ENCODE measurements around the gene CDH13. TPM values are rescaled to one million over a fixed set of nuclear protein-coding genes. Genes with fewer than 3 reads are reported as not detected.

The CDH13 gene
- total RNA-seq, 1 donor from 2014 or later = 45.1 TPM

DNA sequence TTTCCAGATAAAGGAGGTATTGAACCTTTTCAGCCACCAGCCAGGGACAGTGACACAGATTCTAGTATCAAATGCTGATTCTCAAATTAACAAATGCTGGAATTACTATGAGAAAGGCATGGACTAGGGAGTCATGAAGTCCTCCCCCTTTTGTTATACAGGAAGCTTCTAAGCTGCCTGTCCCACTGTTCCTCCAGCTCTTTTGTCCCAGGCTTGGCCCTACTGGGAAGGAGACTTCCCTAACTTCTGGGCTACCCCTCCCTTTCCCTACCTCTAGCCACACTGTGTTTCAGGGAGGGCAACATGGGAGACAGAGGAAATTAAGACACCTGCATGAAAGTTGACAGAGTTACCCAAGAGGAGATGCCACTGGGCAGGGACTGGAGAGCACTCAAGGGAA, 192.5 kb downstream of the CDH13 start:
- Mint-ChIP-seq H3K27ac (ENCODE audit: unreplicated experiment) (no peak overlapping the region), H3K9me3 (ENCODE audit: low read depth) (peaks cover 4% of the 10 kb centered on the region), H3K4me3 (ENCODE audit: unreplicated experiment) (no peak overlapping the region), H3K27me3 (ENCODE audit: low read depth) (no peaks in the 10 kb centered on the region), H3K4me1 (ENCODE audit: low read depth) (no peaks in the 10 kb centered on the region), H3K36me3 (ENCODE audit: low read depth) (no peaks in the 10 kb centered on the region)
- no peak for DNase-seq (ENCODE audit: low spot score)
- TF ChIP-seq, protein P1, sequence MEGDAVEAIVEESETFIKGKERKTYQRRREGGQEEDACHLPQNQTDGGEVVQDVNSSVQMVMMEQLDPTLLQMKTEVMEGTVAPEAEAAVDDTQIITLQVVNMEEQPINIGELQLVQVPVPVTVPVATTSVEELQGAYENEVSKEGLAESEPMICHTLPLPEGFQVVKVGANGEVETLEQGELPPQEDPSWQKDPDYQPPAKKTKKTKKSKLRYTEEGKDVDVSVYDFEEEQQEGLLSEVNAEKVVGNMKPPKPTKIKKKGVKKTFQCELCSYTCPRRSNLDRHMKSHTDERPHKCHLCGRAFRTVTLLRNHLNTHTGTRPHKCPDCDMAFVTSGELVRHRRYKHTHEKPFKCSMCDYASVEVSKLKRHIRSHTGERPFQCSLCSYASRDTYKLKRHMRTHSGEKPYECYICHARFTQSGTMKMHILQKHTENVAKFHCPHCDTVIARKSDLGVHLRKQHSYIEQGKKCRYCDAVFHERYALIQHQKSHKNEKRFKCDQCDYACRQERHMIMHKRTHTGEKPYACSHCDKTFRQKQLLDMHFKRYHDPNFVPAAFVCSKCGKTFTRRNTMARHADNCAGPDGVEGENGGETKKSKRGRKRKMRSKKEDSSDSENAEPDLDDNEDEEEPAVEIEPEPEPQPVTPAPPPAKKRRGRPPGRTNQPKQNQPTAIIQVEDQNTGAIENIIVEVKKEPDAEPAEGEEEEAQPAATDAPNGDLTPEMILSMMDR (IDR thresholded peaks at IDR 0.05) = no peak

DNA sequence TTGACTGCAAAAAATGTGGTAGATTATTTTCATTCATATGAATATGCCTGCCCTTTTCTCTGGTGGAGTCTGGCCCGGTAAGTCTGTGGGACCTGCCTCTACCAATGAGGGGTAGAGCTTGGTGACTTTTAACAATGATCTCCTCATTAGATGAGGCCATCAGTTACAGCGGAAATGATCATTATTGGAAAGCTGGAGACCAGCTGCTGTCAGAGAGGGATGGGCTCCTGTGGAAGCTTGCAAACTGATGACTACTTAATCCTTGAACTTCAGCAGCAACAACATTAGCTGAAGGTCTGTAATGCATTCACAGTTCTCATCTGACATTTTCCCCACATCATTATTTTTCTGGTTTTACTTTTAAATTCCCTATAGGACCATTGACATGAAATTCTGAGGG, 194.1 kb downstream of the CDH13 start:
- Mint-ChIP-seq H3K27me3 (ENCODE audit: low read depth) (no peaks in the 10 kb centered on the region), H3K36me3 (ENCODE audit: low read depth) (peaks cover 4% of the 10 kb centered on the region), H3K27ac (ENCODE audit: unreplicated experiment) (no peak overlapping the region), H3K4me1 (ENCODE audit: low read depth) (no peaks in the 10 kb centered on the region), H3K9me3 (ENCODE audit: low read depth) (peaks cover 11% of the 10 kb centered on the region), H3K4me3 (ENCODE audit: unreplicated experiment) (no peak overlapping the region)
- DNase-seq (ENCODE audit: low spot score) = no peak
- TF ChIP-seq, protein P1 (IDR thresholded peaks at IDR 0.05) = no peak

DNA sequence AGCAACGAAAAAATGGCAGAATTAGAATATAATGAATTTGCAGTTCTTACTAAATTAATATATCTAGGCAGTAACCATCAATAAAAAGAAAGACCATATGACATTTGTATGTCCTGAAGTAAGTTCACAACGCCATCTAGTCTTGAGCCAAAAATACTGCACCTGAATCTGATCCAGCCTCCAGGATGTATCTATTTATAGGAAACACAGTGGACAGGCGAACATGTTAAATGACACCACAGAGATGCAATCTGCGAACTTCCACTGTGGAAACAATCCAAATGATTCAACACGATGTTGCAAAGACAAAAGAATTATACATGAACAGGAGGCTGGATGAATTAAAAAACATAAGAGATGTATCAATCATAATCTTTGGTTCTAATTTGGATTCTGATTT, 197.6 kb downstream of the CDH13 start:
- H3K9me3 Mint-ChIP-seq (ENCODE audit: low read depth) = peaks cover 11% of the 10 kb centered on the region

DNA sequence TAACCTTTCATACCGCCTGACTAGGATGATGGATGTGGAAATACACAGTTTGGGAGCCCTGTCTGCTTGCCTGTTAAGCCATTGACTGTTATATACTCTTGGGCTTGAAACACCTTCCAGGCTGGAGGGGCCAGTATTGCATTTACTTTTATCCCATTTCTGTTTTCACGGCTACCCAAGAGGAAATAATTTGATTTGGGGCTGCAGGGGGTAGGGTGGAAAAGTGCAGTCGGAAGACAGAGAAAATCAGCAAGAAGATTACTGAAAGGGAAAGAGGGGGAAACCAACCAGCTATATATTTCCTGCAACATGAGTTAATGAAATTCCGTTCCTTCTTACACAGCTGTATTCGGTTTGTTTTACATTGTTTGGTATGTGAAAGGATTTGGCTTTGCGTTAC, 202.5 kb downstream of the CDH13 start:
- Mint-ChIP-seq H3K27me3 (ENCODE audit: low read depth) (no peaks in the 10 kb centered on the region), H3K4me1 (ENCODE audit: low read depth) (peaks cover 7% of the 10 kb centered on the region), H3K4me3 (ENCODE audit: unreplicated experiment) (no peak overlapping the region), H3K9me3 (ENCODE audit: low read depth) (peaks cover 7% of the 10 kb centered on the region), H3K36me3 (ENCODE audit: low read depth) (peaks cover 4% of the 10 kb centered on the region), H3K27ac (ENCODE audit: unreplicated experiment) (no peak overlapping the region)
- no peak for DNase-seq (ENCODE audit: low spot score)
- TF ChIP-seq, protein P1 (IDR thresholded peaks at IDR 0.05) = no peak

More for the DNA sequence above, 197.6 kb downstream of the CDH13 start:
- DNase-seq (ENCODE audit: low spot score) = no peak
- Mint-ChIP-seq H3K27ac (ENCODE audit: unreplicated experiment) (no peak overlapping the region), H3K36me3 (ENCODE audit: low read depth) (peaks cover 4% of the 10 kb centered on the region), H3K4me1 (ENCODE audit: low read depth) (no peaks in the 10 kb centered on the region), H3K4me3 (ENCODE audit: unreplicated experiment) (no peak overlapping the region), H3K27me3 (ENCODE audit: low read depth) (no peaks in the 10 kb centered on the region)
- TF ChIP-seq, protein P1 (IDR thresholded peaks at IDR 0.05) = no peak

GRCh38 chr16:82830944-82831343, 204.2 kb downstream of the CDH13 start:
- DNase-seq (ENCODE audit: low spot score) = no peak
- Mint-ChIP-seq H3K4me3 (ENCODE audit: unreplicated experiment) (no peak overlapping the region), H3K27me3 (ENCODE audit: low read depth) (no peaks in the 10 kb centered on the region), H3K27ac (ENCODE audit: unreplicated experiment) (no peak overlapping the region), H3K4me1 (ENCODE audit: low read depth) (peaks cover 7% of the 10 kb centered on the region), H3K36me3 (ENCODE audit: low read depth) (no peaks in the 10 kb centered on the region), H3K9me3 (ENCODE audit: low read depth) (no peaks in the 10 kb centered on the region)
- TF ChIP-seq, protein P1 (IDR thresholded peaks at IDR 0.05) = no peak
